Psoas muscle (tissue), 8 donors: ENCODE results near the gene NOC2L. TPM values are rescaled to one million over a fixed set of nuclear protein-coding genes. Genes with fewer than 3 reads are reported as not detected.

Source experiments
- ATAC-seq, 4 donors: fragments of 200-7000 bp; cut with Tn5 transposase; one replicate each; pipeline ENCODE4 v1.9.1; 2020; ENCODE audit warnings: moderate library complexity in 3 of 4, mild to moderate bottlenecking in 2 of 4
- DNase-seq, 2 donors: peaks; one replicate each; pipeline ENCODE4 v3.0.0-alpha.2; 2020
- H3K27ac ChIP-seq: fragments of 200-600 bp; one replicate; pipeline ENCODE4 v1.8.0; 2022
- H3K27me3 ChIP-seq, 3 donors: fragments of 200-600 bp in 1 of 3; one replicate each; pipeline versions ENCODE4 v1.6.1 to v1.8.0; 2013 to 2022; ENCODE audit warnings: low read length in 2 of 3, mild to moderate bottlenecking in 2 of 3, moderate library complexity in 1 of 3; ENCODE audit not compliant: insufficient read depth in 3 of 3
- H3K36me3 ChIP-seq, 2 donors: fragments of 200-600 bp in 1 of 2; one replicate each; pipeline versions ENCODE4 v1.6.1 to v1.8.0; 2013 to 2022; ENCODE audit warnings: low read depth in 1 of 2, mild to moderate bottlenecking in 1 of 2, moderate library complexity in 1 of 2; ENCODE audit not compliant: insufficient read depth in 1 of 2
- H3K4me1 ChIP-seq: fragments of 200-600 bp; one replicate; pipeline ENCODE4 v1.8.0; 2022
- H3K4me3 ChIP-seq: fragments of 200-600 bp; one replicate; pipeline ENCODE4 v1.8.0; 2022; ENCODE audit warnings: mild to moderate bottlenecking
- H3K9me3 ChIP-seq: fragments of 200-600 bp; one replicate; pipeline ENCODE4 v1.8.0; 2022
- CTCF ChIP-seq: fragments of 200-600 bp; IDR thresholded peaks from one replicate; pipeline ENCODE4 v1.8.0; 2022; ENCODE audit warnings: antibody characterized with exemption
- WGBS, 3 donors: extraction: QIAGEN DNeasy Blood & Tissue Kit; methylation state at CpG; one replicate each; pipeline versions ENCODE4 v1.1.6 to v1.1.7; 2013; 5-methylcytosine and 5-hydroxymethylcytosine counted together
- intact Hi-C, 2 donors: fragments of 100-400 bp; cut with DNase I; formaldehyde crosslinking; loops; one replicate each; pipeline versions ENCODE4 v1.11.0 to v1.14.2; 2022
- polyA plus RNA-seq, 3 donors: library from polyadenylated mRNA; stranded (reverse); fragments of 200-250 nt; gene quantifications; one replicate each; pipeline ENCODE4 v1.2.3, GENCODE V29; 2013
- total RNA-seq, 4 donors: library from RNA; stranded (reverse); fragmentation: NEBNext Ultra II Directional in 2 of 4; extraction: Animal tissue kit (Norgen Biotek cat#: 25700) in 2 of 4; gene quantifications; one replicate each; pipeline versions ENCODE4 v1.2.1 to v1.2.4, GENCODE V29; 2021 to 2023
- donor health status: healthy with polysubstance abuse.
- donor health status: DM: no; HTN: no; CAD: no; lungs with moderate emphysema.
- donor health status: Bipolar disorder and iron deficiency.
- donor health status: healthy.
- donor health status: DM: yes; HTN: yes; CAD: no.
- donor health status: DM: no; HTN: no; CAD: no.
- donor health status: DM: no; HTN: no; CAD: no.
- donor health status: DM: yes; HTN: yes; CAD: no.

Gene NOC2L
- total and polyA plus RNA-seq, 7 donors, result 61.4 to 106 (median 85.3) TPM

- Histone ChIP-seq H3K9me3 (no peaks in the 10 kb centered on the region), H3K27me3 (peaks cover 0 to 69% (median 18%) of the 10 kb centered on the region in 3 donors), H3K27ac (no peak overlapping the region), H3K4me3 (no peak overlapping the region), H3K36me3 (no peaks in the 10 kb centered on the region), H3K4me1 (peaks cover 1% of the 10 kb centered on the region)
- intact Hi-C loops, result no loop called here
- no peak for TF ChIP-seq CTCF
- 21 to 32% (median 28%) methylated on average over 22 to 29 of the region's 29 CpGs for WGBS, 3 donors
- peak; percentile 12 to 43 for DNase-seq
- ATAC-seq, result no peak
Measured at GRCh38 chr1:910311-910880, 48.7 kb downstream of the NOC2L start.

DNA sequence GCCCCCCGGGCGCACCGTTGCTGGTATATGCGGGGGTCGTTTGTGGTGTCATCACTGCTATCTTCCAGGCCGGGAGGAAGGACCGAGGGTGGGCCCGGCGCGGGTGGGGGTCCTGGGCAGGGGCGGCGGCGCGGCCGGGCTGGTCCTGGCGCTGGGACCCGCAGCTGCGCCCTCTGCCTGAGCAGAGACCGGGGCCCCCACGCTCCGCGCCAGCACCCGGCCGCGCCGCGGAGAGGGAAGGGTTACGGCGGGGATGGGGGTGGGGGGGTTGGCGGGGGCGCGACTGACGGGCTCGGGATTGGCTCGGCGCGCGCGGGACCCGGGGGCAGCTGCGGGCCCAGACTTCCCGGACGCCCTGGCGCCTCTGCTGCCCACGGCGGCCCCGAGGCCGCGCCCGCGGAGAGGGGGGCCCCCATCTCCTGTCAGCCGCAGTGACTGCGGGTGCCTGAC, 49.2 kb downstream of the NOC2L start:
- no peak for ATAC-seq
- no peaks in the 10 kb centered on the region for H3K9me3 ChIP-seq
- intact Hi-C loops, result no loop called here
- TF ChIP-seq CTCF, result no peak
- H3K4me1 ChIP-seq, result peaks cover 5% of the 10 kb centered on the region
- DNase-seq, result no peak
- no peak overlapping the region for H3K27ac ChIP-seq
- H3K4me3 ChIP-seq, result no peak overlapping the region
- no peaks in the 10 kb centered on the region for H3K36me3 ChIP-seq
- peaks cover 0 to 68% (median 18%) of the 10 kb centered on the region in 3 donors for H3K27me3 ChIP-seq
- 8 to 20% (median 11%) methylated on average over 7 to 53 of the region's 53 CpGs for WGBS, 3 donors

GRCh38 chr1:908661-909060, 50.4 kb downstream of the NOC2L start:
- H3K27ac ChIP-seq, result no peak overlapping the region
- intact Hi-C loops, result no loop called here
- ATAC-seq (no peak), DNase-seq (no peak)
- no peaks in the 10 kb centered on the region for H3K9me3 ChIP-seq
- 74 to 84% (median 82%) methylated on average over 6 to 16 of the region's 16 CpGs for WGBS, 3 donors
- H3K4me3 ChIP-seq, result no peak overlapping the region
- no peaks in the 10 kb centered on the region for H3K36me3 ChIP-seq
- TF ChIP-seq CTCF, result no peak
- peaks cover 0 to 65% (median 15%) of the 10 kb centered on the region in 3 donors for H3K27me3 ChIP-seq
- H3K4me1 ChIP-seq, result peaks cover 5% of the 10 kb centered on the region

DNA sequence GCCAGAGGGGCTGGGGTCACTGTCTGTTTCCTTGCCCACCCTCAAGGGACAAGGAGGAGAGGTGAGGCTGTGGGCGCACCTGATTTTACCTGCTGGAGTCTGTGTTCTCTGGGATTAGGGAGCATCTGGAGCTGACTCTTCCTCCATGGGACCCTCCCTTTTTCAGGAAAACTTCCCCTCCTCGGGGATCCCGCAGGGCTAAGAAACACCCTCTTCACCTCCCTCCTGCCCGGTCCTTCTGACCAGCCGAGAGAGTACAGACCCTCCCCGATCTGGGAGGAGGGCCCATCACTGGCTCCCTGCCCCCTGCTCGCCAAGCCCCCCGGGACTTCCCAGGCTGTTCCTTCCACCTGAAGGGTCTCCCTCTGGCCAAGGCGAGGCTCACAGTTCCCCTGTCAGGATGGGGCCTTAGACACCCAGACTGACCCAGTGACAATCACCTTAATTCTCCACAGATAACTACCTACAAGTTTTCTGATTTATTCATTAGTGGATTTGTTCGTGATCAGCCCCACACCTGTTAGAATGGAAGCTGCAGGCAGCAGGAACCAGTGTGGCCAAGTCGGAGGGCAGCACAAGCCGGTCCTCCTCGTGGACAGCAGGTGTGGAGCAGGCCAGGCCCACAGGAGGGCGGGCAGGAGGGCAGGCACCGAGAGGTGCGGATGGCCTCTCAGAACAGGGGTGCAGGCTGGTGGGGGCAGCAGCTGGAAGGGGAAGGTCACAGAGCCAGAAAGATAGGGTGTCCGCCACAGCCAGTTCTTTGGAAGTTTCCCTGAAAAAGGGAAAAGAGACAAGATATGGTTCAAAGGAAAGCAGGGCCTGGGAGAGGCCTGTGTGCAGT, 51.2 kb downstream of the NOC2L start:
- Histone ChIP-seq H3K27me3 (peaks cover 0 to 62% (median 19%) of the 10 kb centered on the region in 3 donors), H3K4me1 (peaks cover 5% of the 10 kb centered on the region), H3K4me3 (no peak overlapping the region), H3K9me3 (no peaks in the 10 kb centered on the region), H3K27ac (no peak overlapping the region), H3K36me3 (no peaks in the 10 kb centered on the region)
- no peak for TF ChIP-seq CTCF
- ATAC-seq (no peak), DNase-seq (peak; percentile 11 to 43)
- WGBS, 3 donors, result 80 to 87% (median 81%) methylated on average over 17 of the region's 17 CpGs
- intact Hi-C loops, result no loop called here
